Left cardiac atrium (tissue), 4 donors: ENCODE data around the gene PEX7. TPM values are rescaled to one million over a fixed set of nuclear protein-coding genes. Genes with fewer than 3 reads are reported as not detected.

Source experiments
- ATAC-seq, 2 donors: fragments of 200-7000 bp; cut with Tn5 transposase; one replicate each; pipeline ENCODE4 v1.9.1; 2020; ENCODE audit warnings: mild to moderate bottlenecking in 2 of 2, moderate library complexity in 2 of 2
- DNase-seq: peaks from one replicate; pipeline ENCODE4 v3.0.0-alpha.2; 2020
- intact Hi-C, 2 donors: fragments of 100-400 bp; cut with DNase I; formaldehyde crosslinking; loops; one replicate each; pipeline versions ENCODE4 v1.14.1 to v1.15.1; 2022 to 2023
- long read RNA-seq: library from polyadenylated mRNA; unstranded; transcript quantifications from one replicate; pipeline ENCODE4 v2.0.0, GENCODE V29; 2021
- total RNA-seq, 2 donors: library from RNA; stranded (reverse); fragmentation: NEBNext Ultra II Directional; extraction: Animal tissue kit (Norgen Biotek cat#: 25700); gene quantifications; one replicate each; pipeline ENCODE4 v1.2.1, GENCODE V29; 2021
- donor health status: DM: no; HTN: yes; CAD: no.
- donor health status: DM: no; HTN: yes; CAD: no; lungs with severe emphysema.
- donor health status: DM: yes; HTN: yes; CAD: no.
- donor health status: Dilated cardiomyopathy.

The PEX7 gene, protein sequence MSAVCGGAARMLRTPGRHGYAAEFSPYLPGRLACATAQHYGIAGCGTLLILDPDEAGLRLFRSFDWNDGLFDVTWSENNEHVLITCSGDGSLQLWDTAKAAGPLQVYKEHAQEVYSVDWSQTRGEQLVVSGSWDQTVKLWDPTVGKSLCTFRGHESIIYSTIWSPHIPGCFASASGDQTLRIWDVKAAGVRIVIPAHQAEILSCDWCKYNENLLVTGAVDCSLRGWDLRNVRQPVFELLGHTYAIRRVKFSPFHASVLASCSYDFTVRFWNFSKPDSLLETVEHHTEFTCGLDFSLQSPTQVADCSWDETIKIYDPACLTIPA
- 1 to 10 TPM; 5.9 to 6.4 TPM for total RNA-seq
- long read RNA-seq, transcript PEX7-201 (10 exons, 1,464 nt), result major isoform, 5 of 6 reads
- long read RNA-seq, partial matches to known transcripts, result 0 of 6 reads
- long read RNA-seq, other reads (novel, unspliced or antisense), result 1 of 6 reads

DNA sequence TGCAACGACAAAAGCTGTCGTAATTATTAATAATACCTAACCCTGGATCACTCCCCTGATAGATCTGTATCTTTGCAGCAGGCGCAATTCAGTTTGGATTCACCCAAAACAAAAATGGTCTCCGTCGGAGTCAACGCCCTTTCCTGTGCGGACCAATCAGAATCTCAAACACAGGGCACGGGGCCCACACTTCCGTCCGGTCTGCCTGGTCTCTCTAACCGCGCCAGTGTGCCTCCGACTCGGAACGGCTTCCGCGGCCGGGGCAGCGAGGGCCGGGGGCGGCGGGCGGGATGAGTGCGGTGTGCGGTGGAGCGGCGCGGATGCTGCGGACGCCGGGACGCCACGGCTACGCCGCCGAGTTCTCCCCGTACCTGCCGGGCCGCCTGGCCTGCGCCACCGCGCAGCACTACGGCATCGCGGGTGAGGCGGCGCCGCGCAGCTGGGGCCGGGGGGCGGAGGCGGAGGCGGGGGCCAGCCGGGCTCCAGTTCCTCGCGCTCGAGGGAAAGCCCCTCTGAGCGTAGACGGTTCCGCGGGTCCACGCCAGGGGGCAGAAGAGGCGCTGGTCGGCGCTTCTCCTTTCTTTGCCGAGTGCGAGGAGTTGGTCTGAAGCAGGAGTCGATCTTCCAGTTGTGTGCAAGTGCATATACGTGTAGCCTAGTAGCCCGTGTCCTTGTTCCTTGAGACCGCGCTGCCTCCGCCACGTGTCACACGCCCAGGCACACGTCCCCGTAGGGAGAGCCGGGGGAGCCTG lies at the start of gene PEX7:
Gene PEX7 (plus strand): TSS at position 217 of the 752 bp plus-strand sequence. CDS start 74 bp downstream, at position 291.
- ATAC-seq (peak; percentile 98 to 99), DNase-seq (peak; percentile 94)
- intact Hi-C loops, result no loop called here

DNA sequence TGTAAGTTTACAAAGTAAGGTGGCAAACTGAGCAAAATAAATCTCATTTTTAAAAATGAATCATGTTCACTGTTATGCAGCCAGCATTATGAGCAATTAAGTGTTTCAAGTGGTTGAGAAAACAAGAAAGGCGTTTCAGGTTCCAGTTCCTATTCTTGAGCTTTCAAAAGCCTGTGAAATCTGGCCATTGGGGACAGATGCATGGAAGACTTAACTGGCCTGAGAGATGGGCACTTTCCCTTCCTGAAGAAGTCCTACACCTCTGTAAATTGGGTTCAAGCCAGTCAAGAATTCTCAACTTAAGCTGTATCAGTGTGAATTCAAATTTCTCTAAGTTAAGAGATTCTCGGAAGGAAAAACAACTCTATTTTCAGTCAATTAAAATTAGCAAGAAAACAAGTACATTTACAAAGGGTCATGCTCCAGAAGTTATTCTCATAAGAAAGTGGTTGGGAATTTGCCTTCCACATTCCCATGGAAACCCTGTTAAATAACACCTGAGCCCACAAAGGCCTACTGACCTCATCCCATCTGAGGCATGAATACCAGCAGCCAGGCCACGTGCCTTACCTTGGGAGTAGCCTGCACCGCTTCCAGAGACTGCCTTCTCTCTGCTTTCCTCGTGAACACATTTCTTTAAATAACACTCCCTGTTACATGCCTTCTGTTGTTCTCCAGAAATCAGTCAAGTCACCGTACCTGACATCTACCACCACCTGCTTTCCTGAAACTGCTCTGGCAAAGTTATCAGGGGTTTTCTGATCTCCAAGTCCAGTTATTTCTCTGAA lies 49.5 kb upstream of the PEX7 start:
- intact Hi-C loops, result no loop called here
- ATAC-seq (peak; percentile 34 to 91), DNase-seq (no peak)

DNA sequence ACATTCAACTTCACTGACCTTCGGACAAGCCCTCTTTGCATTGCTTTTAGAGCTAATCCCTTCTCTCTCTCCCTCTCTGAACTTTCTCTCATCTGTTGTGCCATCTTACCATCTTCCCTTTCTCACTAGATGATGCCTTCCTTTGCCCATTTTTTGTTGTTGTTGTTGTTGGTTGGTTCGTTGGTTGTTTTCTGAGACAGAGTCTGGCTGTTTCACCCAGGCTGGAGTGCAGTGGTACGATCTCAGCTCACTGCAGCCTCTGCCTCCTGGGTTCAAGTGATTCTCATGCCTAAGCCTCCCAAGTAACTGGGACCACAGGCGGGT lies 49.0 kb upstream of the PEX7 start:
- ATAC-seq, result no peak
- DNase-seq, result no peak
- intact Hi-C loops, result no loop called here

DNA sequence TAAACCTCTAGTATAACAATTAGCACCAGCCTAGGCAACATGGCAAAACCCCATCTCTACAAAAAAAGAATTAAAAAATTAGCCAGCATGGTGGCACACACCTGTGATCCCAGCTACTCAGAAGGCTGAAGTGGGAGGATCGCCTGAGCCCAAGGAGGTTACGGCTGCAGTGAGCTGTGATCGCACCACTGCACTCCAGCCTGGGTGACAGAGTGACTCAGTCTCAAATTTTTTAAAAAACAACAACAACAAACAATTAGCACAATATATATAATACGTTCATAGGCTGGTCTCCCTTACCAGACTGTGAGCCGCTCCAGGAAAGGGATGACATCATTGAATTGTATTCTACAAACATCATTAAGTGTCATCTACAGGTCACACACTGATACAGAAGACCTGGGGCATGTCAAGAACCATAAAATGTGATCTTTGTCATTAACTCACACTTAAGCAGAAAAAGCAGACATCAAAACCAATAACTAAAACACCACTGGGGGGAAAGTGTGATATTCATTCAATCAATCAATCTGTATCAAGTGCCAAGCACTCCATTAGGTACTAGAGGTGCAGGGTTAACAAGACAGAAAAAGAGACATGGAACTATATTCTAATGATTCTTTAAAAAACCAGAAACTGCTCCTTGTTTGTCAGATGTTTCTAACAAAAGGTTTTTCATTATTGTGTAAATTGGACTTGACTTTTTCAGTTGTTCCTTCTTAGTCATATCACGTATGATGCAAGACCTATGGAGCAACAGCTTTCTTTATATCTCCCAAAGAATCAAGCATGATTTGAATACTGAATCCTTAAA lies 48.0 kb upstream of the PEX7 start:
- ATAC-seq (peak in 1 of 2 donors; percentile 45), DNase-seq (no peak)
- intact Hi-C loops, result no loop called here

DNA sequence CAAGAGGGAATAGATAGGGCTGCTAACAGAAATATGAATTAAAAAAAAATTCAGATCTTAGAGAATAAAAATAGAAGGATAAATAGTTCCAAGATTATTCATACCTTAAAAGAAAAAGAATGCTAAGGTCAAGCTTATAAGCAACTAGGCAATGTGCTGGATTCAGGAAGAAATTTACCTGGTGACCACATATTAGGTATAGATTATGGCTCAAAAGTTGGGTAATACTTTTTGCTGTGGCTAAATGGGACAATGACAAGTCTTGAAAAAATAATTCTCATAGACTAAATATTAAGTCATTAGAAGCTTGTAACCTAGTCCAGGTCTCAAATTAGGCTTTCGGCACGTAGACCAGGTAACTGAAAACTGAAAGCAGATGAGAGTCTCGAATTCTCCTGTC lies 47.3 kb upstream of the PEX7 start:
- DNase-seq, result no peak
- no peak for ATAC-seq
- intact Hi-C loops, result no loop called here

DNA sequence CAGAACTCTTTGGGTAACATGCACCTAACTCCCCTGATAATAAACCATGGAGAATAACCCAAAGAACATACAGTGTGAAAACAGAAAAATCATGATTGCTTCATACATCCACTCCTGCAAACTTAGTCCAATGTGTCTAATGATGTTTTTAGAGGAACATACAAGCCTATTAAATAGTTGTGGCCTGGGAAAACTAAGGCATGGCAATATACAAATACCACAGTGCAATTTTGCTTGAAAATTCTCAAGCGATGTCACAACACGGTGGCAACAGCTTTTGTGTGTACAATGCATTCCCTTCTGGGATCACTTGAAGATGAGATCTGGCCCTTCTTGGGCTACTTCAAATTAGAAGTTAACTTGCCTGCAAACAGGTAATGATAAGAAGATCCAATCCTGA lies 46.8 kb upstream of the PEX7 start:
- no peak for DNase-seq
- no peak for ATAC-seq
- intact Hi-C loops, result no loop called here

DNA sequence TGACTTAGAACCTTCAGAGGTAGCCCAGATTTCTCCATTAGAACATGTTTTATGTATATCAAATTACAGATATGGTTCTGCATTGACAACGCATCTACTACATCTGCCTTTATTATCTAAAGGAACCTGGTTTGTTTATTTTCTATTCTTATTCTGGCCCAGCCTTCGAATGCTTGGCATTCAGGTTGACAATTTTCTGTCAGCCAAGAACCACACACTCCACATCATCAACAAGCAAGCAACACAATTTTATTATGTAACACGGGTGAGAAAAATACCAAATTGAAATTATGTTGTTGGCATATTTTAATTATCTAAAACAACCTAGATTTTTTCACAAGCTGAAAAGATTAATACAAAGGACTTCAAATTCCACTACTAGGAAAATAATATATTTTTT lies 44.7 kb upstream of the PEX7 start:
- DNase-seq, result no peak
- no peak for ATAC-seq
- intact Hi-C loops, result no loop called here

DNA sequence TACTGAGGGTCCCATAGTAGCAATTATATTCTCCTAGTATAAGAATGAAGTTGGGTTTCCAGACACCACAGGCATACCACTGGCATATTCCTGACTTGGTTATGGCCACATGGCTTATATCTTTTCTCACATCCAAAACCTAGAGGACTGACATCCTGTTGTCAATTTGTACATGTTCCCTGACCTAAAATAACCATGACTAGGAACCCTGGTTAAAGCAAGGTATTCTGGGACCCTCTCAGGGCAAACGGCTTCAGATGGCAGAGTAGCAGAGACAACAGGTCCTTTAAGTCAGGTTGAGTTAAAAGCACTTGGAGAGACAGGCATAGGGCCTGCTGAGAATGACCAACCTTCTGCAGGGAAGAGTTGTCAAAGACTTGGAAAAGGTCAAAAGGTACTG lies 42.7 kb upstream of the PEX7 start:
- DNase-seq (no peak), ATAC-seq (no peak)
- intact Hi-C loops, result no loop called here

DNA sequence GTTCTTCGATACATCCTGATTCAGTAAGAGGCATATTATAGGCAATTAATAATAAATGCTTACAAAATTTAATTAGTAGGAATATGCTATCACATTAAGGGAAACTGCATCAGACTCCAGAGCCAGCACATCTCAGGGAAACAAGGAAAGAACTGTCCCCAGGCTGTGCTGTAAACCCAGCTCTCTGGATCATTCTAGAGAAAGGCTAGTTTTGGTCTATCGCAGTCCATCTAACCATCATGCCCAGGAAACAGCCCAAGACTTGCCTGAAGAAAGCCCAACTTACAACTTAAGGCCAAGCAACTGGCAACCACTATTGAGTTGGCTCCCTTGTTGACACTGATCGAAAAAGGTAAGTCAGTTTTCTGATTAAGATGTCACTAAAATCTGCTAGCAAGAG lies 41.4 kb upstream of the PEX7 start:
- no peak for ATAC-seq
- DNase-seq, result no peak
- intact Hi-C loops, result no loop called here

DNA sequence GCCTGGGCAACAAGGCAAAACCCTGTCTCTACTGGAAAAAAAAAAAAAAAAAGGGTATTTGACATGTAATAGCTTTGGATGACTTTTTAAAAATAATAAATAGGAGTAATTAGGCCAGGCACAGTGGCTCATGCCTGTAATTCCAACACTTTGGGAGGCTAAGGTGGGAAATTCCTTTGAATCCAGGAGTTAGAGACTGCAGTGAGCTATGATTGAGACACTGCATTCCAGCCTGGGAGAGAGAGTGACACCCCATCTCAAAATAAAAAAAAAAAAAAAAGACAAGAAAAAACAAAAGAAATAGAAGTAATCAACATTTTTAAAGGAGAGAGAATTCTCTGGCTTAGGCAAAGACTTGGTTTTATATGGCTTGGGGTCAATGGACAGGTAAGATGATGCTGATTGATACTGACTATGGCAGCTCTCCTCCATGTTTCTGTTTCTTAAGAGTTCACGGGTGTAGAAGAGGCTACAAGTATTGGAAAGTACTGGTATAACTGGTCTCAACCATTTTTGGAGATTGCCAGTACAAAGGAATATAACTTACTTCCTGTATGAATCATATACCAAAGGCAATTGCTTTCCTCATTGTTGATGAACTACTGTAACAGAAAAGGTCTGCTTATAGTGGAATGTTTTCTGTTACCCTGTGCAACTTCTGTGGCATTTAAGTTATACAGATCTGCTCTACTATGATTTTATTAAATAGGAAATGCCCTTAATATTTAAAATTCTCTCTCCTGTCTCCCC lies 40.2 kb upstream of the PEX7 start:
- intact Hi-C loops, result no loop called here
- no peak for DNase-seq
- ATAC-seq, result no peak

DNA sequence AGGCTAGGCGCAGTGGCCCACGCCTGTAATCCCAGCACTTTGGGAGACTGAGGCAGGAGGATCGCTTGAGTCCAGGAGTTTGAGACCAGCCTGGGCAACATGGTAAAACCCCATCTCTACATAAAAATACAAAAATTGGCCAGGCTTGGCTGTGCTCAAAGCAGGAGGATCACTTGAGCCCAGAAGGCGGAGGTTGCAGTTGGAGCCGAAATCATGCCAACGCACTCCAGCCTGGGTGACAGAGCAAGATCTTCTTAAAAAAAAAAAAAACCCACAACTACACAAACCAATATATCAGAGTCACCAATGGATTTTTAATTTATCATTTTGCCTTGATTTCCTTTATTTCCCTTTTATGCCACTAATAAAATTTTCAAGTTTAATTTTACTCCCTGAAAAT lies 39.4 kb upstream of the PEX7 start:
- ATAC-seq (no peak), DNase-seq (no peak)
- intact Hi-C loops, result no loop called here

DNA sequence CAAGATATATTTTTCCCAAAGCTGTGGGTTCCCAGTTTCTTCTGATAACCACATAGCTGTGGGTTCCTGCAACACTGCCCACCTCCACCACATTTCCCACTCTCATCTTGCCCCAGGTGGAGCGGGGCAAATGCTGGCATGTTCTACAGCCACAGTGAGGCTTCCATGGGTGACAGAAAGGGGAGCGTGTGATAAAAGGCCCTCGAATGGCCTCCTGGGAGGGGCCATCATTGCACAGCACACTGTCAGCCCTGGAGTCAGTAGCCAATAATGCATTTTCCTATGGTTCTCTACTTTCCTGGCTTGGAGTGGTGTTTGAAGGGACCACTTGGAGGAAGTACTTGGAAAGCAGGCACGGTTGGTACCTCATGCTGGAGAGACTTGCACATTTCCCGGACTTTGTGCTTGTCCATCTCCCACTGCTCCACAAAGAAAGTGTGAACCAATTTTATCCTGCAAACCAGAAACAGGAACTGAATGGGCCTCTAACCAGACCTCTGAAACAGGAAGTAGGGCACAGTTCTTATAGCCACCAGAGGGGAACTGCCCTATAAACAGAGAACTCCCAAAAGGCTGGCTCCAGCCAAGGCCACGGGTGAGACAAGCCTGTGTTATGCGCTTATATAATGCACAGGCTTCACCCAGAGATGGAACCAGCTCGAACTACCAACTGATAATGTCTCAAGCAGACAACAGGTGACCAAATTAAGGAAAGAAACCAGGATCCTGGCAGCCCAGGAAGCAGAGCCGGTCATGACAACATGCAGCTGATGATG lies 38.7 kb upstream of the PEX7 start:
- intact Hi-C loops, result no loop called here
- DNase-seq, result no peak
- peak; percentile 53 to 75 for ATAC-seq

DNA sequence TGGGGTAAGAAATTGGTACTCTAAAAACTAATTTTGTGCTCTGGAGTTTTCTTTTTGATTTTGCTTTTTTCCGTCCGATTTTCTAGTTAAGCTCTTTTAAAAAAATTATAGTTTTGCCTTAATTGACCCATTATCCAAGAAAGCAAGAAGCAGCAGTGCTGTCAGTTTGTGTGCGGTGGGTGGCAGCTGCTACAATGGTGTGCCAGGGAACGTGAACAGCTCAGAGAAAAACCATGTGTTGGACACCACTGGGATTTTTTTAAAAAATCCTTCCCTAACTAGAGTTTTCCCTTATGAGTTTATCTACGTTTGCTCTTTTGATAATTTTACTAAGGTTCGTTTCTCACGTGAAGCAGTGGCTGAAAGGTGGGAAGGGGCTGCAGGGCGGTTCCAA lies 38.1 kb upstream of the PEX7 start:
- intact Hi-C loops, result no loop called here
- no peak for ATAC-seq
- no peak for DNase-seq

DNA sequence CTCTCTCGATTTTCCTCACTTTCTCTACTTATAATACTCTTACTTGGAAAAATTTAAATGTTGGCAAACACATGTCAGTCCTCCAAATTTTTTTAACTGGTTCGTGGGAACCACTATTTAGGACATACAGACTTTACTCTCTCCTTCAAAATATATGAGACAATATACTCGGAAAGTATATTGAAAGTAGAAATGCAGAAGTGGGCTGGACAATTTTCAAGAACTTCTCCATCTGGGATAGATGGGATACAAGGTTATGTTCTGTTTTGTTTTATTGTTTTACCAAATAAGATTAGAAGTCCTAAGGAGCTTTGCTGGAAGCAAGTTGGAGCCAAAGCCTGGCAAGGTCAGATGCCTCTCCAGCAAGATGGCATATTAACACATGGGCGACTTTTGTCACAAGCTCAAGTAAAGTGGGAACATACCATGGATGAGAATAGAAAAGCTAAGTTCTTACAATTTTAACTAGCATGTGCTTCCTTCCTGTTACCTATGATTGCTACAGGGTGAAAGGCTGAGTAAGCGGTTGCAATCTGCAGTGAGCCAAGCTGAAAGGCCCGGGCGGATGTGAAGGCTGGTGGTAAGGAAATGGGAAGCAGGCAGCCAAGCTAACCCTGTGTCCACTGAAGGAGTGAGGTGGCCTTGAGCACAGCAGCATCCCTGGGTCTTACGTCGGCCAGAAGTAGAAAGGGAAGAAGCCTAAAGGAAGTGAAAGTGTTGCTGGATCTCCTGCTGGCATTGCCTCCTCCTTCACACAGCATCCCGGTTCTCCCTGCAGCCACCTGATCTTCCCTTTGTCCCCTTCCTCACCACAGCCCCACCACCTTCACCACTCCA lies 37.3 kb upstream of the PEX7 start:
- intact Hi-C loops, result no loop called here
- DNase-seq, result peak; percentile 58
- ATAC-seq, result peak; percentile 56 to 78

DNA sequence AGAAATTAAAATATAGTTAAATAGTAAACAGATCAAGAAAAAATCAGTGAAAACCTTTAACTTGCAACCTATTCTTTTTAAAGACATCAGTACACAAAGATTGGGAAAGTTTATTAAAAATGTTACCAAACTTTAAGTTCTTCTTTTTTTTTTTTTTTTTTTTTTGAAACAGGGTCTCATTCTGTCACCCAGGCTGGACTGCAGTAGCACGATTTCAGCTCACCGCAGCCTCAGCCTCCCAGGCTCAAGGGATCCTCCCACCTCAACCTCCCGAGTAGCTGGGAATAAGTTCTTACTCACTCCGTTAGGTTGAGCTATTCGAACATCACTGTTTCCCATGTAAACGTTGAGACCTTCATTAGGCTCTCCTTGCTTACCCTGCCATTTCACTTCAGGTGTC lies 35.7 kb upstream of the PEX7 start:
- intact Hi-C loops, result no loop called here
- ATAC-seq, result no peak
- DNase-seq, result no peak

DNA sequence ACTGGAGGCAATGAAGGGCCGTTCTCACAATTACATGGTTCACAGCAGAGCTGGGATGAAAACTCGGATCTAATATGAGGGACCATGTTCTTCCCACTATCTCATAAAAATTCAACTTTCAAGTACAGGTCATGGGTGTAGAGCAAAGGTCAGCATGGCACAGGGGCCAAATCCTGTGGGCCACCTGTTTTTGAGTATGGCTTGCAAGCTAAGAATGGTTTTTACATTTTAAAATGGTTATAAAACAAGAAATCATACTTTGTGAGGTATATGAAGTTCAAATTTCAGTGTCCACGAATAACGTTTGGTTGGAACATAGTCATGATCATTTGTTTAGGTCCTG lies 34.7 kb upstream of the PEX7 start:
- DNase-seq (no peak), ATAC-seq (no peak)
- intact Hi-C loops, result no loop called here
